IPS DF 6.9 (cell line): ENCODE data around the gene PYGO2.

ENCODE experiments used
- DNase-seq: peaks from one replicate; pipeline ENCODE4 v3.0.0-alpha.2; 2013; ENCODE audit warnings: low read depth, low spot score
- H3K27ac ChIP-seq: one replicate; pipeline ENCODE4 v1.5.1; 2013; ENCODE audit warnings: low read length, control low read depth
- H3K27me3 ChIP-seq: 2 replicates; pipeline ENCODE4 v1.6.1; 2013; ENCODE audit warnings: mild to moderate bottlenecking, low read length; ENCODE audit not compliant: control insufficient read depth, insufficient read depth
- H3K36me3 ChIP-seq: 2 replicates; pipeline ENCODE4 v1.6.1; 2013; ENCODE audit warnings: low read length; ENCODE audit not compliant: control insufficient read depth, insufficient read depth
- H3K4me1 ChIP-seq: 2 replicates; pipeline ENCODE4 v1.6.1; 2013; ENCODE audit warnings: low read length; ENCODE audit not compliant: control insufficient read depth, insufficient read depth
- H3K4me3 ChIP-seq: 2 replicates; pipeline ENCODE4 v1.5.1; 2013; ENCODE audit warnings: mild to moderate bottlenecking, low read length
- H3K9me3 ChIP-seq: 2 replicates; pipeline ENCODE4 v1.6.1; 2013; ENCODE audit warnings: low read length, inconsistent platforms; ENCODE audit not compliant: control insufficient read depth, insufficient read depth
- WGBS: extraction: QIAGEN DNeasy Blood & Tissue Kit; methylation state at CpG from one replicate; pipeline ENCODE4 v1.1.7; 2013; ENCODE audit warnings: mixed read lengths, missing lambda C conversion rate; ENCODE audit not compliant: insufficient read length, insufficient coverage; 5-methylcytosine and 5-hydroxymethylcytosine counted together

Gene PYGO2

DNA sequence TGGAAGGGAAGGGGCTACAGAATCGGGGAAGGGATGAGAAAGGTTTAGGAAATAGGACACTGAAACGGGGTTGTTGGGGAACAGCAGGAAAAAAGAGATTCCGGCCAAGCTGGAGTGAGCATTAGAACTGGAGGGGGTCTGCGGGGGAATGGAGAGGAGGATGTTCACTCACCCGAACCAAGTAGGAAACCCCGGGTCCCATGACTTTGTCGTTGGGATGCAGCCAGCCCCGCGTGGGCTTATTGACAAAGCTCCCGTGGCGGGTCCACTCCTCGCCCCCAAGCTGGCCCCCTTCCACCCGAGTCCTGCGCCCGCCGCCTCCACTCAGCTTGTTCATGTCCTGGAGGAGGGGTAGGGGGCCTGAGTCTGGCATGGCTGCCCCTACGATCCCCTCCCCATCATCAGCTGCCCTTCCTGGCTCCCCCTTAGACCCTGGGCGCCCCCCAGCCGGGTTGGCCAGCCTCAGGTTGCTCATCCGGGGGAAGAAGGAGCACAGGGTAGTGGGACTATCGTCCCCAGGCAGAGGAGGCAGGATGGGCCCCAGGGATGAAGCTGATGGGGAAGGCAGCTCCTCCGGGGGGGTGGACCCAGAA lies 8.4 kb upstream of the PYGO2 start:
- no CpG with 5 or more reads among the region's 22 CpGs for WGBS
- Histone ChIP-seq H3K36me3 (peaks cover 11% of the 10 kb centered on the region), H3K27ac (no peak overlapping the region), H3K9me3 (no peaks in the 10 kb centered on the region), H3K4me3 (peak overlapping the region; percentile 38), H3K27me3 (no peaks in the 10 kb centered on the region), H3K4me1 (peaks cover 10% of the 10 kb centered on the region)
- DNase-seq = no peak

DNA sequence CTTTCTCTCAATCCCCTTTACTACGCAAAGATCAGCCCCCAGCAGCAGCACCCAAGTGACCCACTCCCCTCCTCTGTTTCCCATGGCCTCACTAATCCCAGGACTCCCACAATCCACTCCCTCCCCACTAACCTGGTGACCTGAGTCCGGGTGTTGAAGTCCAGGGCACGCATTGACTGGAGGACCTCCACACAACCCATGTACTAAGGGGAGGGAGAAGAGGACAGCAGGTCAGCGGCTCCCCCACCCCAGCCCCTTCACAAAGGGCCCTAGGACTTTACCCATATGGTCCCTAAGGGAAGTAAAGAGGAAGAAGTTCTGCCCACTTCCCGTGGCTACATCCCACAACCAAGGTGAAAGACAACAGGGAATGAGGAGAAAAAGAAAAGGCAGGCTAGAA lies 7.7 kb upstream of the PYGO2 start:
- Histone ChIP-seq H3K36me3 (peaks cover 11% of the 10 kb centered on the region), H3K27me3 (no peaks in the 10 kb centered on the region), H3K27ac (no peak overlapping the region), H3K4me1 (peaks cover 10% of the 10 kb centered on the region), H3K4me3 (peak overlapping the region; percentile 38; the same call in 1 of the 2 replicates), H3K9me3 (no peaks in the 10 kb centered on the region)
- no peak for DNase-seq
- no CpG with 5 or more reads among the region's 5 CpGs for WGBS

DNA sequence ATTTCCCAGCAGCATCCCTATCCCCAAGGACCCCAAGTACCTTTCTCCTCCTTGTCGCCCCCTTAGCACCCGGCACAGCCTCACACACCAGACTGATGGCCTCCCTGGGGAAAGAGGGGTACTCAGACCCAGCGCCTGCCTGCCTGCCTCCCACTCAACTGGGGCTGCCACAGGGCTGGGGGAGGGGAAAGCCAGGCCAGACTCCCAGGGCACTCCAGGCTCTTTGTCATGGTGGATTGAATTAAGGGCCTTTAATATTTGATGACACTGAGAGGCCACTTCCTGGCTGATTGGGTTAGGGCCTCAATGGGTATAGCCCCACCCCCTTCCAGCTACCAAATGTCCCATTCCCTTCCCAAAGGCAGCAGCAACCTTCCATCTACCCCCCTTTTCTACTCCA lies 7.1 kb upstream of the PYGO2 start:
- Histone ChIP-seq H3K4me1 (peaks cover 10% of the 10 kb centered on the region), H3K27ac (no peak overlapping the region)

DNA sequence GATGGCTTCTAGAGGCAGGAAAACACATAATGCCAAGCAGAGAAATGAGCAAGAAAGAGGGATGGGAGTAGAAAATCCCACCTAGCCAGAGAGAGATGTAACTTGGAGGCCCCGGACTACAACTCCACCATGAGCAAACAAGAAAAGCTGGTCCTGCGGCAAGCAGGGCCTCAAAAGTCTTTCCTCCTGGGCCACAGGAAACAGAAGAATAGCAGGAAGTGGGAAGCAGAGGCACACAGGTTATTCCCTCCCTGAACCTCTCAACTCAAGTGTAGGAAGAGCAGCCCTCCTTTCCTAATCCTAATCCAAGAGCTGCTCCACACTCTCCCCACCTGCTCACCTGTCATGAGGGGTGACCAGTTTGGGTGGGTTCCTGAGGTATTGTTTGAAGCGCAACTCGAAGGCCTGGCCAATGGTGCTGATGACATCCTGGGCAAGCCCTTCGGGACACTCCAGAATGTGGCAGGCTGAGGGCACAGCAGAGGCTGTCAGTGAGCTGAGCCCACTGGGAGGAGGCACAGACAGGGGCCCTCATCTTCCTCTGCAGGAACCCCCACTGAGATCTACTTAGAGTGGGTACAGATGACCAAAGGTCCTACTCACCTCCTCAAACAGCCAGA lies 5.9 kb upstream of the PYGO2 start:
- Histone ChIP-seq H3K9me3 (no peaks in the 10 kb centered on the region), H3K4me1 (peaks cover 7% of the 10 kb centered on the region), H3K4me3 (no peak overlapping the region), H3K27ac (no peak overlapping the region), H3K36me3 (peaks cover 18% of the 10 kb centered on the region), H3K27me3 (no peaks in the 10 kb centered on the region)
- WGBS = no CpG with 5 or more reads among the region's 5 CpGs
- no peak for DNase-seq

More for the DNA sequence above, 7.1 kb upstream of the PYGO2 start:
- WGBS = no CpG with 5 or more reads among the region's 3 CpGs
- H3K9me3 ChIP-seq = no peaks in the 10 kb centered on the region
- no peaks in the 10 kb centered on the region for H3K27me3 ChIP-seq
- H3K36me3 ChIP-seq = peaks cover 12% of the 10 kb centered on the region
- no peak for DNase-seq
- H3K4me3 ChIP-seq = peak overlapping the region; percentile 38; the same call in 1 of the 2 replicates

DNA sequence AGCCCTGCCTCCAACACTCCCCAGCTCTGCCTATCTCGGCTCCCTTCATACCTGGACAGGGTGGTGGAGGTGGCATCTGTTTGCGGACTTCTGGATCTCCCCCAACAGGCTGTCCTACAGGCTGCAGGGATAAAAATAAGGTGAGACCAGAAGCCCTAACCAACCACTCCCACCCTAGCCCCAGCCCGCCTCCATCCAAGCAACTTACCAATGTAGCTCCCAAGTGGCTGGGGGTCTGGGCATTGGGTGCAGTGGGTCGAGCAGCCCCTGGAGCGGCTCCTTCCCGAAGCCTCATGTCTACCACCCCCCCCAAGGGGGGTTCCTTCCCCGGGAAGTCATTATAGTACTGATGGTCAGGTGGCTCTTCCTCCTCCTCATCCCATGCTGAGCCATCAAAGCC lies 4.5 kb upstream of the PYGO2 start:
- H3K9me3 ChIP-seq = no peaks in the 10 kb centered on the region
- DNase-seq = no peak
- no peak overlapping the region for H3K4me3 ChIP-seq
- H3K36me3 ChIP-seq = peaks cover 18% of the 10 kb centered on the region
- peaks cover 2% of the 10 kb centered on the region; the same call in 1 of the 2 replicates for H3K4me1 ChIP-seq
- no CpG with 5 or more reads among the region's 7 CpGs for WGBS
- no peak overlapping the region for H3K27ac ChIP-seq
- H3K27me3 ChIP-seq = no peaks in the 10 kb centered on the region

DNA sequence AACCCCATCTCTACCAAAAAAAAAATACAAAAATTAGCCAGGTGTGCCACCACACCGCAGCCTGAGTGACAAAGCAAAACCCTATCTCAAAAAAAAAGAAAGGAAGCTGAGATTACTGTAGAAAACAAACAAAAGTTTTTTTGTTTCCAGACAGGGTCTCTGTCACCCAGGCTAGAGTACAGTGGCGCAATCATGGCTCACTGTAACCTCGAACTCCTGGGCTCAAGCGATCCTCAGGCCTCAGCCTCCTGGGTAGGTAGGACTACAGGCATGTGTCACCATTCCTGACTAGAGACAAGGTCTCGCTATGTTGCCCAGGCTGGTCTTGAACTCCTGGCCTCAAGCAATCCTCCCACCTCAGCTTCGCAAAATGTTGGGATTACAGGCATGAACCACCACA lies 2.8 kb upstream of the PYGO2 start:
- Histone ChIP-seq H3K27ac (no peak overlapping the region), H3K36me3 (peaks cover 20% of the 10 kb centered on the region), H3K27me3 (no peaks in the 10 kb centered on the region), H3K4me1 (peaks cover 2% of the 10 kb centered on the region; the same call in 1 of the 2 replicates), H3K4me3 (no peak overlapping the region), H3K9me3 (no peaks in the 10 kb centered on the region)
- no CpG with 5 or more reads among the region's 6 CpGs for WGBS
- DNase-seq = no peak

DNA sequence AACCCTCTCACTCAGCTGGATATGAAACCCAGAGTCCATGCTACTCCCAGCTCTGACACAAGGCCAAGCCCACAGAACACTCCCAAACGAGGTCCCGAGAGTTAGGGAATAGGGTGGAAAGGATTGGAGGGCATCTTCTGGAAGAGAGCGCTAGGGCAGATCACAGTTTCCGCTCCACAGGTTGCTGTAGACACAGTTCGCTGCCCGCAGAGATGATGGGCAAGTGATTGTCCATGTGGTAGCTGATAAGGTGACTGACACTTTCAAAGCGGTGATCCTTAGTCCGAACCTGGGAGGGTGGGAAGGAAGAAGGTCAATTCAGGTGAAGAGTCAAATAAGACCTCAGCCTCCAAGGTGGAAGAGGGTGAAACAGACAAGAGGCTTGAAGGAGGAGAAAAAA lies 2.1 kb upstream of the PYGO2 start:
- Histone ChIP-seq H3K9me3 (no peaks in the 10 kb centered on the region), H3K27me3 (no peaks in the 10 kb centered on the region), H3K4me3 (no peak overlapping the region), H3K27ac (no peak overlapping the region), H3K36me3 (peaks cover 24% of the 10 kb centered on the region), H3K4me1 (peaks cover 1% of the 10 kb centered on the region; the same call in 1 of the 2 replicates)
- DNase-seq = no peak
- WGBS = no CpG with 5 or more reads among the region's 8 CpGs

DNA sequence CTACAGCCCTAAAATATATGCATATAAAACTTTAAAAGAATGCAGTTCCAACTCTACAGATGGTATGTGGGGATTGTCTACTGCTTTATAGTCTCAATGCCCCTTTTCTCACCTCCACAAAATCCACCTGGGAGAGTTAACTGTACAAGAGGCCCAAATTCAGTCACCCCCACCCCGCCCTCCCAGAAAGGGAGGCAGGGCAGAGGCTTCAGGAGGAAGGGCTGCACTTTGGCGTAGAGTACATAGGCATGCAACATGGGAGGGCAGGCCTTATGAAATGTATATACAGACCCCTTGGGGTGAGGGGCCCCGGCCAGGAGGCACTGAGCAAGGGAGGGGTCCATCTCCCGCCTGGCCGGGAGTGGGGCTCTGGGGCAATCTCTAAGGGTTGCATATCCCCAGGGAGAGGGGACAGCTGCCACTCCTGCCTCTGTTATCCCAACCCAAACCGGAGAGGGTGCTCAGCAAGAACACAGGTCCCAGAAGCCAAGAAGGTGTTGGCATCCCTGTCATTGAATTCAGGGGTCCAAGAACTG lies 1.3 kb upstream of the PYGO2 start:
- Histone ChIP-seq H3K27ac (no peak overlapping the region), H3K4me1 (no peaks in the 10 kb centered on the region; the same call in 1 of the 2 replicates), H3K4me3 (no peak overlapping the region), H3K27me3 (no peaks in the 10 kb centered on the region), H3K36me3 (peaks cover 24% of the 10 kb centered on the region), H3K9me3 (no peaks in the 10 kb centered on the region)
- no peak for DNase-seq
- no CpG with 5 or more reads among the region's 6 CpGs for WGBS

DNA sequence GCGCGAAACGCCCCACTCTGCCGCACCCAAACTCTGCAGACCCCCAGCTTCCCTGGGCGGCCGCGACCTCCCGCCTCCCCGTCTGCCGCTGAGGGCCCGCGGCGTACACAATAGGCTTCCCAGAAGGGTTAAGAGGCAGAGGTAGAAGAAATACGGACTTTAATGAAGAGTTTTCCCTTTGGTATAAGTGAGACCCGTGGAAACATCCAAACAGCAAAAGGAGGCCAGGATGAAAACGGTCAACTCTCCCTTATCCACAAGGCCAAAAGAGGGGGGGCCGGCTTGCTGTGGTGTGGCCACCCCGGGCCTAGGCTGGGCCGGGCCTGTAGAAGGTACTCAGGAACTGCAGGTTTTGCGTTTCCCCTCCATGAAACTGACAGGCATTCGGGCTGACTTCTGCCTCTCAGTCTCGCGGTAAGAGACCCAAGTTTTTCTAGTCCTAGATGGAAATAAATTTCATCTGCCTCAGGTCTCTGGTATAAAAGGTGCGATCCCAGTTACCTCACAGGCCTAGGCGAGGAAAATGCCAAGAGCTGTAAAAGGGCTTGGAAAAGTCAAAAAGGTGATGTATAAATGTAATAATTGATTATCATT lies 671 bp upstream of the PYGO2 start:
- no CpG with 5 or more reads among the region's 25 CpGs for WGBS
- Histone ChIP-seq H3K9me3 (no peaks in the 10 kb centered on the region), H3K36me3 (peaks cover 19% of the 10 kb centered on the region), H3K4me3 (peak overlapping the region; percentile 81; the same call in 1 of the 2 replicates), H3K4me1 (no peaks in the 10 kb centered on the region; the same call in 1 of the 2 replicates), H3K27me3 (no peaks in the 10 kb centered on the region), H3K27ac (no peak overlapping the region)
- no peak for DNase-seq

DNA sequence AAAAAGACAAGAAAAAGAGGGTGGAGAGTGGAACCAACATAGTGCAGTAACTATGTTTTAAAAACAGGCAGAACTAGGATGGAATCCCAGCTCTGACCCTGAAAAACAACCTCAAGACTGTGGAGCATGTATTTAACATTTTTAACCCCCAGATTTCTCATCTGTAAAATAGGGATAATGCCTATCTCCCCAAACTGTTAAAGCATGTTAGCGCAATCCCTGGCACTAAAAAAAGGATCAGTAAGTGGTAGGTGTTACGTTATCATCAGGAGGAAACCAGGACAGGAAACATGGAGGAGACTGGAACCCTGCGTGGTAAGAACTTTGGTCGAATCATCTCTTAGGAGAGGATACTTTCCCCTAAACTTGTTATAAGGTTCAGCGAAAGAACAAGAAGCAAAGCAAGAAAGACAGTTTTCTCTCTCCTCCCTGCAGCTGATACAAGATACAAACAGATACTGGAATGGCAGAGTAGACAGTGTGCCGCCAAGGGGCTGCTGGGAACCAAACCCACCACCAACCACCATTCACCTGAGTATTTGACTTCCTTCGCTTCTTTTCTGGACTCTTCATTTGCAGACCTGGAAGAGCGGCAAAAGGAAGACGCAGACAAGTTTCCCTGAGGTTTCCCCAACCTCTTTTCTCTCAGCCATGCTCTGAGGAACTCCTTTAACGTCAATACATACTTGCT lies 991 bp downstream of the PYGO2 start:
- Histone ChIP-seq H3K9me3 (no peaks in the 10 kb centered on the region), H3K36me3 (peaks cover 17% of the 10 kb centered on the region), H3K4me3 (peak overlapping the region; percentile 81; the same call in 1 of the 2 replicates), H3K4me1 (peaks cover 3% of the 10 kb centered on the region; the same call in 1 of the 2 replicates), H3K27ac (no peak overlapping the region), H3K27me3 (no peaks in the 10 kb centered on the region)
- no CpG with 5 or more reads among the region's 10 CpGs for WGBS
- DNase-seq = no peak
